Suppressor macrophage treated with lipopolysaccharide for 4 hours (primary cell): Measurements from ENCODE around the gene IL17REL.

Experiments used
- DNase-seq: peaks from one replicate; pipeline ENCODE4 v3.0.0-alpha.2; 2020

Gene IL17REL

DNA sequence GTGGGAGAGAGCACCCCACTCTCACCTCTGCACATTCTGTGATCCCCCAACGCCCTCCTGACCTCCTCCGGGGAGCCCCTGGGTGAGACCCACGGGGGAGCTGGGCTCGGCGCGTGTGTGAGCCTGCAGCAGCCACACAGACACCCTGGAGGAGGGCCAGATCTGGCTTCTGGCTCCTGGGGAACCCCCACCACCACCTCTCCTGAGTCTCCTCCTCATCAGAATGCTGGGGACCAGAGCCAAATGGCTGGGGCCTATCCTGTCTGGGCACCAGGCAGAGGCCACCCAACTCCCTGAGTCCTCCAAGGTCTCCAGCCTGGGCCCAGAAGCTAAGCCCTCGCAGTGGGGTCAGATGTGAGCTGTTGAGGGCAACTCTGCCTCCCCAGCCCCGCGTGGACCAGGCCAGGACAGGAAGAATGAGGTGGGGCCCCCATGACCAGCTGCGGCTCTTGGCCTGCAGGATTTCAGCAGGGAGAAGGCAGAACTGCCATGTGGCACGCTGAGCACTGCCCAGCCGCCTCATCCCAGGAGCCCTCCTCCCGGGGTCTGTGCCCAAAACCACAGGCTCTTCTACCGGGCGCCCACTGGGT is 57.5 kb downstream of the IL17REL start:
- DNase-seq: no peak

DNA sequence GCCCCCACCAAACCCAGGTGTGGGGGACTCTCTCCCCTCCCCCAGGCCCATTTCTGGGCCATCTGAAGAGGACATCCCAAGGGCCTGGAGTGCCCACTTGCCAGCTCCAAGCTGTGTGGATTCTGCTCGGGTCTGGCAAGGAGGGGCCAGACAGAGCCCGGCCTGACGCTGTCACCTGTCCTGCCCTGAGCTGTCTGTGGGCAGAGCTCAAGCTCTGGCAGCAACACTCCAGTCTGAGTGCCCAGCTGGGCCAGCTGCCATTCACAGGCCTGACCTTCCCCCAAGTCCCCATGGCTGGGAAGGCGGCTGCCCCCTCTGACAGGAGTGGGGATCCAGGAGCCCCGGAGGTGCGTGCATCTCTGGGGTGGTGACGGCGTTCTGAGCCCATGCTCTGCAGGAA is 58.2 kb downstream of the IL17REL start:
- no peak for DNase-seq

DNA sequence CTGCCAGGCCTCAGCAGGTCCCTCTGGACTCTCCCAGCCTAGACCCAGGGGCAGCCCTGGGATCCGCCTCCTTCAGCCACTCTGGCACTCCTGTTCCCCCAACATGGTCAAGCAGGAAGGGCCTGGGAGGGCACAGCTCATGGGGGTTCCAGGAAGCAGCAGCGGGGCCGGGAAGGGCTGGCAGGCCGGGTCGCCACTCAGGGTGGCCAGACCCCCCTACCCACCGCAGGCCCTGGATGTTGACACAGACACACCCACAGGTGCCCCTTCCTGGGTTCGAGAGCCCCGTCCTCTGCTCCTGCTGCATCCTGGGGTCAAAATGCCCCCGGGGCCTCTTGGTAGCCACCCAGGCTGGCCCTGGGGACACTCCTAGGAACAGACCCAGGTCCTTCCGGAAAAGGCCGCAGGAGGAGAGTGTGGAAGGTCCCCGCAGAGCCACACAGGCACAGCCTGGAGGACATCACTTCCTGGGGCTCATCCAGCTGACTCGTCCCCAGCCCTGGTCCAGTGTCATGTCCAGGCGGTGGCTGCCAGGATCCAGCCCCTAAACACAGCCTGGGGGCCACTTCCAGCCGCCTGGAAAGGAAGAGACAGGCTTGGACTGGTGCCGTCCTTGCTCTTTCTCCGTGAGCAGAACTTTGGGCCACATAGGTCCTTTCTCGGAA is 58.8 kb downstream of the IL17REL start:
- DNase-seq: no peak

DNA sequence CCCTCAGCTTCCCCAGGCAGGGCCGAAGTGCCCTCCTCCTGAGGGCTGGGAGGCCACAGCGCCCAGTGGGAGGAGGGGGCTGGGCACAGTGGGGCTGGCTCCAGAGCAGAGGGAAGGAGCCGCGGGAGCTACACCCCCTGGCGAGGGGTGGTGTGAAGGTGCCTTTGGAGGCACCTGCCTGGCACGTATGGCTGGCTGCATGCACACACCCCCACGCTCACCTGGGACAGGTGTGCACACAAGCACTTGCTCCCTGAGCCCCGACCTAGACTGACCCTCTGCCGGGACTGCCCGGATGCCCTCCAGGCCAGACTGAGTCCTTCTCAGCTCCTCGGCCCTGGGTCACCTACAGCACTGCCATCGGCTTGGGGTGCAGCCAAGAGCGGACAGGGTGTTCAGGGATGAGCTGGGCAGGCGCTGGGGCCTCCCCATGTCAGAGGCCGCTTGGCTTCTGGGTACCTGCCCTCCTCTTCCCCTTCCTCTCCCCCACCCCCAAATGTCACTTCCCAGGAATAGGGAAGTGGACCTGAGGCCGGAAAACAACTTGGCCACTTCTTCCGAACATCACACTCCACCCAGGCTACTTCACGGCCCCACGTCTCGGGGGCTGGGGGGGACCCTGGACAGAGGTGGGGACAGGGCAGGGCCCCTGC is 59.4 kb downstream of the IL17REL start:
- DNase-seq: no peak

DNA sequence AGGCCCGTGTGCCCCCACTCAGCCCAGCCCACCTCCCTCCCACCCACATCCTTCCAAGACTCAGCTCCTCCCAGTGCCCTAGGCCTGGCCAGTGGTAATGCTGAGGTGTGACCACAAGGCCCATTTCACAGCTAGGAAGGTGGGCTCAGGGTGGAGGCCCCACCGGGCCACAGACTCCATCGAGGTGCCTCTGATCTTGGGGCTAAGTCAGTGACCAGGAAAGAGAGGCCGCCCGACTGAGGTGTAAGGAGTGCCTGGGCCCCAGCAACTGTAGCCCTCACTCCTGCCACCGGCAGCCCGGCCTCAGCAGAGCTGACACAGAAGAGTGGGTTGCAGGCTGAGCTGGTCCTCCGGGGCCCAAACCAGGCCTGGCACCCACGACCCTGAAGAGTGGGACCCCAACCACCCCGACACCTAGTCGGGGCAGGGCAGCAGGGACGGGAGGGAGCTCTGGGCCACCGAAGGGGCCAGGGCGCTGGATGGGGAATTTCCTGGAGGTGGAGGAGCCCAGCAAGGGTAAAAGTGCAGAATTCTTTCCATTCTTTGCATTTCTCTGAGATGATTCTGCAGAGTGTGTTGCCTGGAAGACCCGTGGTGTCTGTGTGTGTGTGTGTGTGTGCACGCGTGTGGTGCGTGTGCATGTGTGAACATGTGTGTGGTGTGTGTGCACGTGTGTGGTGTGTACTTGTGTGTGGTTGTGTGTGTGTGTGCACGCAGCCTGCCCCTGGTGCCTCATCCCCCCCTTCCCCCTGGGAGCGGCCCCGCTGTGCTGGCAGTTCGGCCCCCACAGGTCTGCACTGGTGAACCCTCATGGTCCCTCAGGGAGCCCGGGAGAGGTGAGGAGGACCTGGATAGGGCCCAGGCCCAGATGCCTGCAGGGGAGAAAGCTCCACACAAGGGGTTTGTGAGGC is 60.3 kb downstream of the IL17REL start:
- no peak for DNase-seq

DNA sequence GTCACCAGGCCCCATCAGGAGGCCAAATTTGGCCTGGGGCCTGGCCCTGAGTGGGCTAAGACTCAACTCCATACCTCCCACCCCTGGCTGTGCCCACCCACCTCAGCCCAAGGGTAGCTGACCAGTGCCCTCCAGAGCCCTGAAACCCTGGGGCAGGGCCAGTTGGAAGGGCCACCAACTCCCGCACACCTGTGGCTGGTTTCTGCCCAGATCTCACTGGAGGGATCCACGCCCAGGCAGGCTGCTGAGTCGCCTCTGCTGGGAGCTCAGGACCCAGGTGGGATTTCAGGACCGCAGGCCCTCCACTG is 60.9 kb downstream of the IL17REL start:
- no peak for DNase-seq

DNA sequence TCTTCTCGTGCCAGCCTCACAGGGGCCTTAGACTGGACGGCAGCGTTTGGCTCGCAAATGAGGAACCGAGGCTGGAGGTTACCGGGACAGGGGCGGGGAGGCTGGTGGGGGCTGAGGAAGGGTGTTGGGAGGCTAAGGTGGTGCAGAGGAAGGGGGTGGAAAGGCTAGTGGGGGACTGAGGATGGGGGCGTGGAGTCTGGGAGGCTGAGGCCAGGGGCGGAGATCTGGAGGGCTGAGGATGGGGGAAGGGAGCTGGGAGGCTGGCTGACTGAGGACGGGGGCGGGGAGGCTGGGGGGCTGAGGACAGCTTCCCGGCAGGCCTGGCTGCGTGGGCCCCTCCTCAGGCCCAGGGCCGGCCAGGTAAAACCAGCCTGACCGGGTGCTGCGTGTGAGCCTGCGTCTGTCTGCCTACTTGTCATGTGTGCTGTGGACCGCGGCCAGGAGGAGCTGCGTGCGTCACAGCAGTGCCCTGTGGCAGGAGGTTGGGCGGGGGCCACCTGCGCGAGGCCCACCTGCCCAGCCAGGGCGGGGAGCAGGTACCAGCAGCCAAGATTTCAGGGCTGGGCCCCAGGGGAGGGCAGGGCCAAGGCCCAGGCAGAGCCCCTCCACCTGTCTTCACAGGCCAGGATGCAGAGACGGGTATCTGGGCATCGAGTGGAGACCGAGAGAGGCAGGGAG is 61.4 kb downstream of the IL17REL start:
- peak; percentile 25 for DNase-seq

DNA sequence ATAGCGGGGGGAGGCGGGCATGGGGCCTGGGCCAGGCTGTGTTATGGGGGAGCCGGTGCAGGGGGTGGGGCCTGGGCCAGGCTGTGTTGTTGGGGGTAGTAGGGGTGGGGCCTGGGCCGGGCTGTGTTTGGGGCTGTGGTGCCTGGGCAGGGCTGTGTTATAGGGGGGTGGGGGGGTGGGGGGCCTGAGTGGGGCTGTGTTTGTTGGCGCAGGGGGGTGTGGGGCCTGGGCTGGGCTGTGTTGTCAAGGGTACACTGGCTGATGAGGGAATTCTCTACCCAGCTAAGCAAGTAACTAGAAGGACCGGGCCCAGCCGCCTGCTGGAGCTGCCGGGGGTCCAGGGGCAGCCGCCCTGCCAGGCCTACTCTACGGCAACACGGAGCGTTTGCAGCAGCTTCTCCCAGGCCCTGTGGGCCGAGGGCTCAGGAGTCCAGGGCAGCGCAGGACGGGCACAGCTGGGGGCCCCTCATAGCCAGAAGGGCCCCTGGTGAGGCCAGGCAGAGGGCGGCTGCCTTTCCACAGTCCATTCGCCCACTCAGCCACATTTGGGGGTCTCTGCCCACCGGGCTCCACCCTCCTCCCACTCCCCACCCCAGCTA is 62.1 kb downstream of the IL17REL start:
- no peak for DNase-seq

DNA sequence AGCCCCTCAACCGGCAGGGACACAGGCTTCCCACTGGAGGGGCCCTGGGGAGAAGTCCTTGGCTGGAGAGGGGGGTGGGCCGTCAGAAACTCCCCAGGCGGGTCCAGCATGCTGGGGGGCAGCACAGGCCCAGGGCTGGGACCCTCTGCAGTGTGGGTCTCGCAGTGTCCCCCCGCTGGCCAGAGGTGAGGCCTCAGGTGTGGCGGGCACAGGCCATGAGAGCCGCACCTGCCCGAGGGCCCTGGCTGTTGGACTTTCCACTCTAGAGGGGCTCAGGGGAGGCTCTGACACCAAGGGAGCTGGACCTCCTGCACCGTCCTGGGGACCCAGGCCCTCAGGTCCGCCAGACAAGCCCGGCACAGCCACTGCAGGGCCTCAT is 62.7 kb downstream of the IL17REL start:
- no peak for DNase-seq

DNA sequence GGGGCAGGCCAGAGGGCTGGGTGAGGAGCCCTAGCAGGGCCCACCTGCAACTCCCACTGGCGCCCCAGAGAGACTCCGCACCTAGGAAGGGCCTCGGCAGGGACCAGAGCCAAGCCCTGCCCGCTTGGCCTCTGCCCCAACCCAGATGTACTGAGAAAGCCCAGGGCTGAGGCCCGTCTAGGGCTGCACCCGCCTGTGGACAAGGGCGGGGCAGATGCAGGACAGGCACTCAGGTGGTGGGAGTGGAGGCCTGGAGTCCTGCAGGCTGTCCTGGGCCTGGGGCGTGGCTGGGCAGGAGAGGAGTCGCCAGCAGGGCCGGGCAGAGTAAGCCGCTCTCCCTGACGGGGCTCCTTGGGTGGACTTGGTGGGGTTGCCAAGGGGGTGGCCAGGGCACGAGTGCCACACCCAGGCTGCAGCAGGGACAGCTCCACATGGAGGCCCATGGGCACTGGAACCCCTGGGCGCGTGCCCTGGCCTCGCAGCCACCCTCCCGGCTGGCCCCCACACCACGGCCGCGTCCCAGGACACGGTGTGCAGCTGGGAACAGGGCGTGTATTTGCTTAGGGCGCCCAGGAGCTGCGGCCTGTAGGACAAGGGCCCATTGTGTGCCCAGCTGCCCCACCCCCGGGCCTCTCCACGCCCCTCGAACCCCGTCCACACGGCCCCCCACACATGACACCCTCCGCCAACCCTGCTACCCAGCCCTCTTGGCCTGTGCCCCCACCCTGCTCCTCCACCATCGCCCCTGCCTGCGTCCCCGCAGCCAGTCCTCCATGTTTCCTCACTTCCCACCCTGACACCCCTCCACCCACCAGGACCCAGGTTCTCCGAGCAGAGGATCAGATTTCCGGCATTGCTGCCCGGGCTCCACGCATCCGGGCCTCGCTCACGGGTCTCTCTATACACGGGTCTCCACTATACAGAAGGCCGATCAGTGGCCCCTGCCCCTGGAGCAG is 63.3 kb downstream of the IL17REL start:
- DNase-seq: no peak

DNA sequence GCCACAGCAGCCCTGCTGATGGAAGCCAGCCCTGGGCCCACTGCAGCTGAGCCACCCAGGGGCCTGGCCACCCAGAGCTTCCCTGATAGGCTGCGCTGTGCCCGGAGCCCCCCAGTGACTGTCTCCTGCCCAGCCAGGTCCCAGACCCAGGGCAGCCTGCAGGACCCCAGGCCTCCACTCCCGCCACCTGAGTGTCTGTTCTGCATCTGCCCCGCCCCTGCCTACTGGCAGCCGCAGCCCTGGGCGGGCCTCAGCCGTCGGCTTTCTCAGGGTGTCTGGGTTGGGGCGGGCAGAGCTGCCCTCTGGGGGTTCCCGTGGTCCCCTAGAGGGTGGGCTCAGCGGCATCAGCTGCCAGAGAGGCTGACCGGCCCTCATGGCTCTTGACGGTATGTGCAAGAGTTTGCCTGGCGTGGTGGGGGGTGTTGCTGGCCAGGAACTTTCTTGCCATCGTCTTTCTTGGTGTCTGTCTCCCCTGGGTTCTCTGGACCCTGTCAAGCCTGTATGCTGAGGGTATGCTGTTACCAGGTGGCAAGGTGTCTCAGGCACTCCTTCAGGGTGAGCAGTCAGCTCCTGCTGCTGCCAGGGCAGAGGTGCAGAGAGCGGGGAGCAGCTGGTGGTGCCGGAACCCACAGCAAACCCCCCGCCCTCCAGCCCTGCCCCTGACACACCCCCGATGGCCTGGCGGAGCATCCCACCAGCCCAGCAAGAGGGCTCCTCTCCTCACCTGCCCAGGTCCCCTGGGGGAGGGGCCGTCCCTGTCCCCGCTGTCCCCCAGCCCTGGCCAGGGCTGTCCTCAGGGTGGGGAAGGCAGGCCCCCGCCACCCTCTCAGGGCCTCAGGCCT is 64.2 kb downstream of the IL17REL start:
- no peak for DNase-seq

DNA sequence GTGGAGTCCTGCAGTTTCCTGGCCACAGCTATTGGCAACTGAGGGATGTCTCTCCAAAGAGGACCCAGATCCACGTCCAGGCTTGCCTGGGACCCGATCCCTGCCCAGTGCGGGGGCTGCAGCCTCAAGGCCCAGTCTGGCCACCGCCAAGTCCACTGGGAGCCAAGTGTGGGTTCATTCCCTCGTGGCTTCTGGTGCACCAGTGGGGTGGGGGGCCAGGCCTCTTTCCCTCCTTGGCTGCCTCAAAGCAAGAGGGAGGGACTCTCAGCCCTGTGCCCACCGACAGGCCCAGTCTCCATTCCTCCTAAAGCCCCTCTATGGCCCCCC is 65.3 kb downstream of the IL17REL start:
- no peak for DNase-seq

DNA sequence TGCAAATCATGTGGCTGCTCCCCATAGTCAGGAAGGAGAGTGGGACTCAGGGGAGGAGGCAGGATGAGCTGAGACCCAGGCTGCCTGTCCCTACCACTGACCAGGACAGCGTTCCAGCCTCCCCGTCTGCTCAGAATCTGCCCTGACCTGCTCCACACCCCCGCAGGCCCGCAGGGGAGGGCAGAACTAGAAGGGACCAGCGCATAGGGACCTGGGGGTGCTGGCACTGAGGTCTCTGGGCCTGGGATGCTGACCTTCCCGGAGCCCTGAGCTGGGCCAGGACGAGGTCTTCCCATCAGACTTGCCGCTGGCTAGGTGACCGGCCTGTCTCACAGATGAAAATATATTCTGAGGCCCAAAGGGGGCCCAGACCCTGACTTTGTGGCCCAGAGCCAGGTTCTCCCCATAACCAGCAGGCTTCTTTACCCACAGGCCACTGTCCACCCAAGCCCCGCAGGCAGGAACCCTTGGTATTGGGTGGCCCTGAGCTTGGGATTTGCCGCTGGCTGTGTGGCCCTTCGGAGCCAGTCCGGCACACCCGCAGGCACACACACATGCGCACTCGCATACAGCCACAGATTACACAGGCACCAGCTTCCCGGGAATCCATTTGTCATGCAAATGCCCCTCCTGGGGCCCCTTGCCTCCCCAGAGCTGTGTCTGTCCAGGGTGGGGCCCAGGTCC is 65.8 kb downstream of the IL17REL start:
- DNase-seq: no peak

DNA sequence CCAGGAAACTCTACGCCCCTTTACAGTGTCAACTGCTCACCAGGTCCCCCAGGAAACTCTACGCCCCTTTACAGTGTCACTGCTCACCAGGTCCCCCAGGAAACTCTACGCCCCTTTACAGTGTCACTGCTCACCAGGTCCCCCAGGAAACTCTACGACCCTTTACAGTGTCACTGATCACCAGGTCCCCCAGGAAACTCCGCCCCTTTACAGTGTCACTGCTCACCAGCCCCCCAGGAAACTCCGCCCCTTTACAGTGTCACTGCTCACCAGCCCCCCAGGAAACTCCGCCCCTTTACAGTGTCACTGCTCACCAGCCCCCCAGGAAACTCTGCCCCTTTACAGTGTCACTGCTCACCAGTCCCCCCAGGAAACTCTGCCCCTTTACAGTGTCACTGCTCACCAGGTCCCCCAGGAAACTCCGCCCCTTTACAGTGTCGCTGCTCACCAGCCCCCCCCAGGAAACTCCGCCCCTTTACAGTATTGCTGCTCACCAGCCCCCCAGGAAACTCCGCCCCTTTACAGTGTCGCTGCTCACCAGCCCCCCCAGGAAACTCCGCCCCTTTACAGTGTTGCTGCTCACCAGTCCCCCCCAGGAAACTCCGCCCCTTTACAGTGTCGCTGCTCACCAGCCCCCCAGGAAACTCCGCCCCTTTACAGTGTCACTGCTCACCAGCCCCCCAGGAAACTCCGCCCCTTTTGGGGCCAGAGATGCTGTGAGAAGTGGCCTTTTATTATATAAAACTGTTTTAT is 67.3 kb downstream of the IL17REL start:
- peak; percentile 42 for DNase-seq
